K562 (cell line): ENCODE results near the gene SPDYE1. TPM values are rescaled to one million over a fixed set of nuclear protein-coding genes. Genes with fewer than 3 reads are reported as not detected.

Experiments used
- BRD4 ChIP-seq: fragments of 200-600 bp; sonication (generic); IDR thresholded peaks from 2 replicates; pipeline ENCODE4 v1.6.1; 2017; ENCODE audit warnings: inconsistent platforms
- DACH1 ChIP-seq: fragments of 450-650 bp; IDR thresholded peaks from 2 replicates; pipeline ENCODE4 v1.6.1; 2018; ENCODE audit not compliant: partially characterized antibody
- GATA2 ChIP-seq: sonication (generic); formaldehyde crosslinking; IDR thresholded peaks from 2 replicates; pipeline ENCODE4 v1.4.0; 2020; ENCODE audit warnings: mild to moderate bottlenecking, missing genetic modification reagents
- HDAC2 ChIP-seq: fragments of 450-650 bp; IDR thresholded peaks from 2 replicates; pipeline ENCODE4 v1.6.1; 2016; ENCODE audit warnings: mild to moderate bottlenecking
- ILK ChIP-seq: fragments of 450-650 bp; IDR thresholded peaks from 2 replicates; pipeline ENCODE4 v1.6.1; 2016; ENCODE audit warnings: missing genetic modification characterization, low read depth, mild to moderate bottlenecking, missing compliant biosample characterization, moderate library complexity, borderline replicate concordance
- IRF9 ChIP-seq: fragments of 450-650 bp; IDR thresholded peaks from 2 replicates; pipeline ENCODE4 v1.6.1; 2016; ENCODE audit warnings: missing biosample characterization, missing genetic modification characterization
- KAT7 ChIP-seq: sonication (generic); formaldehyde crosslinking; IDR thresholded peaks from 2 replicates; pipeline ENCODE4 v1.8.0; 2022; ENCODE audit warnings: missing genetic modification reagents, mild to moderate bottlenecking, borderline replicate concordance
- NFRKB ChIP-seq: fragments of 450-650 bp; IDR thresholded peaks from 2 replicates; pipeline ENCODE4 v1.6.1; 2016; ENCODE audit warnings: low read depth
- TAF1 ChIP-seq: IDR thresholded peaks from 2 replicates; pipeline ENCODE4 v1.6.1; 2011; ENCODE audit warnings: mild to moderate bottlenecking, low read length, moderate library complexity; ENCODE audit not compliant: insufficient read depth, control insufficient read depth, severe bottlenecking; ENCODE audit errors: extremely low read depth
- ZC3H8 ChIP-seq: fragments of 450-650 bp; IDR thresholded peaks from 2 replicates; pipeline ENCODE4 v1.6.1; 2017
- ZNF263 ChIP-seq: sonication (generic); formaldehyde crosslinking; IDR thresholded peaks from 2 replicates; pipeline ENCODE4 v1.8.0; 2022; ENCODE audit warnings: mild to moderate bottlenecking, missing genetic modification reagents, borderline replicate concordance
- ZNF668 ChIP-seq: fragments of 250-450 bp; sonication (Bioruptor Pico); IDR thresholded peaks from 2 replicates; pipeline ENCODE4 v1.8.0; 2022; ENCODE audit warnings: mild to moderate bottlenecking, inconsistent platforms
- ZNF699 ChIP-seq: fragments of 250-450 bp; sonication (Bioruptor Pico); IDR thresholded peaks from 2 replicates; pipeline ENCODE4 v1.8.0; 2021; ENCODE audit warnings: mild to moderate bottlenecking, moderate library complexity; ENCODE audit not compliant: insufficient replicate concordance
- polyA plus RNA-seq, 8 experiments: library from polyadenylated mRNA; depleted of rRNA in 4 of 8; stranded (reverse) in 5 of 8; unstranded in 3 of 8; fragments of >200 nt; fragmentation: Nextera tagmentation in 2 of 8; fragmentation: Illumina TruSeq in 1 of 8; extraction: Ambion mirVana in 2 of 8; extraction: Trizol in 1 of 8; gene quantifications; 2 replicates each; pipeline versions ENCODE4 v1.2.1 to v1.2.3, GENCODE V29; 2011 to 2014; ENCODE audit warnings: inconsistent platforms in 1 of 8, missing spikeins in 1 of 8
- total RNA-seq, 7 experiments: library from RNA; depleted of rRNA in 6 of 7; stranded (reverse); fragments of >200 nt in 6 of 7; fragmentation: Illumina TruSeq in 2 of 7; extraction: Trizol in 2 of 7; gene quantifications; 2 replicates each; pipeline versions ENCODE4 v1.2.1 to v1.2.3, GENCODE V29; 2011 to 2021; ENCODE audit warnings: low replicate concordance in 1 of 7
- TF ChIP-seq, protein P1 (sequence below): fragments of 250-450 bp; sonication (Bioruptor Pico); IDR thresholded peaks from 2 replicates; pipeline ENCODE4 v1.8.0; 2022; ENCODE audit warnings: inconsistent platforms, mild to moderate bottlenecking, moderate library complexity, borderline replicate concordance
- TF ChIP-seq, protein P2 (sequence below): sonication (generic); formaldehyde crosslinking; IDR thresholded peaks from 2 replicates; pipeline ENCODE4 v1.4.0; 2020; ENCODE audit warnings: mild to moderate bottlenecking, missing genetic modification reagents
- TF ChIP-seq, protein P3 (sequence below): fragments of 250-450 bp; sonication (Bioruptor Pico); IDR thresholded peaks from 2 replicates; pipeline ENCODE4 v1.5.0; 2021
- TF ChIP-seq, protein P4 (sequence below): fragments of 250-450 bp; sonication (Bioruptor Pico); IDR thresholded peaks from 2 replicates; pipeline ENCODE4 v1.8.0; 2022; ENCODE audit warnings: inconsistent platforms
- TF ChIP-seq, protein P5 (sequence below): fragments of 450-650 bp; formaldehyde crosslinking; IDR thresholded peaks from 2 replicates; pipeline ENCODE4 v1.4.0; 2020; ENCODE audit warnings: mild to moderate bottlenecking, moderate library complexity

The SPDYE1 gene
- total and polyA plus RNA-seq, 9 of the 15 experiments (the other 6 are each of a cell fraction or from before 2014, with no cell fraction given): 0.04 to 0.10 TPM; not detected in 7

DNA sequence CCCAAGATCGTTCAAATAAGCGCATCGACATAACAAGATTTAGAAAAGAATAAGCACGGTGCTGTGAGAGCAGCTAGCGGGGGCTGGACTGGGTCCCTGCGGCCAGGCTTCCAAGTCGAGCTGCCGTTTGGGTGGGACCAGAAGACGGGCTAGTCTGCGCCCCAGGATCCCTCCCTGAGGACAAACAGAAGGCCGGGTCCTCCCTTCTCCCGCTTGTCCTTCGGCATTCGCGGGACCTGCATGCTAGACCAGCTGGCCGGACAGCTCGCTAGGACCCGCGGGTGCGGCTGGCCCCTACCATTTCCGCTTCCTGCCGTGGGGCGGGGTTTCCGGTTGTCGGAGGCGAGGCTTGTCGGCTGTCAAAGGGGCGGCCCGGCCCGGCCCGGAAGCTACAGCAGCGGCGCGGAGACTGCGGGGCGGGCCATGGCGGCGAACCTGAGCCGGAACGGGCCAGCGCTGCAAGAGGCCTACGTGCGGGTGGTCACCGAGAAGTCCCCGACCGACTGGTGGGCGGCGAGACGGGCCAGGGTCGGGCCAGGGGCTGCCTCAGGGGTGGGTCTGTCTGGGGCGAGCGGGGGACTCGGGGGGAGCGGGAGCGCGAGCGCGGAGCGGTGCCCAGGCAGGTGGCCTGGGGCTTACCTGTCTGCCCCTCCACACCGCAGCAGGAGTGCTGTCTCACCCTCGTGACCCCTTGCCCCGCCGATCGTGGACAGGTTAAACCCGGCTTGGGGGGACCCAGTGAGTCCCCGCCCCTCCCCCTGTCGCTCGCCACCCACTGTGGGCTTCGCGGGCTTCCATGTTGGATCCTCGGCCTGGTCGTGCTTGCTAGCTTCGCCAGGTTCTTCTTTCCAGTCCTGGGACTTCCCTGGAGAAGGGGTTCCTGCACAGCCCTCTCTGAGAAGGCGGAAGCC, 46.9 kb downstream of the SPDYE1 start, which contains the start of gene DBNL (continued):
- TF ChIP-seq BRD4 (no peak), NFRKB (no peak), IRF9 (tag) (no peak), ILK (tag) (no peak), ZNF699 (CRISPR knock-in tag) (no peak), HDAC2 (0 out of 2 replicates have a peak, but pooled peaks have one; percentile 43), ZNF668 (CRISPR knock-in tag) (no peak), GATA2 (CRISPR knock-in tag) (no peak), KAT7 (CRISPR knock-in tag) (no peak), ZC3H8 (no peak), ZNF263 (CRISPR knock-in tag) (peak; percentile 22; the same call in 1 of the 2 replicates), TAF1 (peak; percentile 85), DACH1 (peak; percentile 86)
- TF ChIP-seq, protein P1, sequence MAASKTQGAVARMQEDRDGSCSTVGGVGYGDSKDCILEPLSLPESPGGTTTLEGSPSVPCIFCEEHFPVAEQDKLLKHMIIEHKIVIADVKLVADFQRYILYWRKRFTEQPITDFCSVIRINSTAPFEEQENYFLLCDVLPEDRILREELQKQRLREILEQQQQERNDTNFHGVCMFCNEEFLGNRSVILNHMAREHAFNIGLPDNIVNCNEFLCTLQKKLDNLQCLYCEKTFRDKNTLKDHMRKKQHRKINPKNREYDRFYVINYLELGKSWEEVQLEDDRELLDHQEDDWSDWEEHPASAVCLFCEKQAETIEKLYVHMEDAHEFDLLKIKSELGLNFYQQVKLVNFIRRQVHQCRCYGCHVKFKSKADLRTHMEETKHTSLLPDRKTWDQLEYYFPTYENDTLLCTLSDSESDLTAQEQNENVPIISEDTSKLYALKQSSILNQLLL: no peak
- TF ChIP-seq, protein P2, sequence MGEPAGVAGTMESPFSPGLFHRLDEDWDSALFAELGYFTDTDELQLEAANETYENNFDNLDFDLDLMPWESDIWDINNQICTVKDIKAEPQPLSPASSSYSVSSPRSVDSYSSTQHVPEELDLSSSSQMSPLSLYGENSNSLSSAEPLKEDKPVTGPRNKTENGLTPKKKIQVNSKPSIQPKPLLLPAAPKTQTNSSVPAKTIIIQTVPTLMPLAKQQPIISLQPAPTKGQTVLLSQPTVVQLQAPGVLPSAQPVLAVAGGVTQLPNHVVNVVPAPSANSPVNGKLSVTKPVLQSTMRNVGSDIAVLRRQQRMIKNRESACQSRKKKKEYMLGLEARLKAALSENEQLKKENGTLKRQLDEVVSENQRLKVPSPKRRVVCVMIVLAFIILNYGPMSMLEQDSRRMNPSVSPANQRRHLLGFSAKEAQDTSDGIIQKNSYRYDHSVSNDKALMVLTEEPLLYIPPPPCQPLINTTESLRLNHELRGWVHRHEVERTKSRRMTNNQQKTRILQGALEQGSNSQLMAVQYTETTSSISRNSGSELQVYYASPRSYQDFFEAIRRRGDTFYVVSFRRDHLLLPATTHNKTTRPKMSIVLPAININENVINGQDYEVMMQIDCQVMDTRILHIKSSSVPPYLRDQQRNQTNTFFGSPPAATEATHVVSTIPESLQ: no peak
- TF ChIP-seq, protein P3, sequence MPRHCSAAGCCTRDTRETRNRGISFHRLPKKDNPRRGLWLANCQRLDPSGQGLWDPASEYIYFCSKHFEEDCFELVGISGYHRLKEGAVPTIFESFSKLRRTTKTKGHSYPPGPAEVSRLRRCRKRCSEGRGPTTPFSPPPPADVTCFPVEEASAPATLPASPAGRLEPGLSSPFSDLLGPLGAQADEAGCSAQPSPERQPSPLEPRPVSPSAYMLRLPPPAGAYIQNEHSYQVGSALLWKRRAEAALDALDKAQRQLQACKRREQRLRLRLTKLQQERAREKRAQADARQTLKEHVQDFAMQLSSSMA (CRISPR knock-in tag): no peak
- TF ChIP-seq, protein P4, sequence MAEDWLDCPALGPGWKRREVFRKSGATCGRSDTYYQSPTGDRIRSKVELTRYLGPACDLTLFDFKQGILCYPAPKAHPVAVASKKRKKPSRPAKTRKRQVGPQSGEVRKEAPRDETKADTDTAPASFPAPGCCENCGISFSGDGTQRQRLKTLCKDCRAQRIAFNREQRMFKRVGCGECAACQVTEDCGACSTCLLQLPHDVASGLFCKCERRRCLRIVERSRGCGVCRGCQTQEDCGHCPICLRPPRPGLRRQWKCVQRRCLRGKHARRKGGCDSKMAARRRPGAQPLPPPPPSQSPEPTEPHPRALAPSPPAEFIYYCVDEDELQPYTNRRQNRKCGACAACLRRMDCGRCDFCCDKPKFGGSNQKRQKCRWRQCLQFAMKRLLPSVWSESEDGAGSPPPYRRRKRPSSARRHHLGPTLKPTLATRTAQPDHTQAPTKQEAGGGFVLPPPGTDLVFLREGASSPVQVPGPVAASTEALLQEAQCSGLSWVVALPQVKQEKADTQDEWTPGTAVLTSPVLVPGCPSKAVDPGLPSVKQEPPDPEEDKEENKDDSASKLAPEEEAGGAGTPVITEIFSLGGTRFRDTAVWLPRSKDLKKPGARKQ (CRISPR knock-in tag): no peak
- TF ChIP-seq, protein P5, sequence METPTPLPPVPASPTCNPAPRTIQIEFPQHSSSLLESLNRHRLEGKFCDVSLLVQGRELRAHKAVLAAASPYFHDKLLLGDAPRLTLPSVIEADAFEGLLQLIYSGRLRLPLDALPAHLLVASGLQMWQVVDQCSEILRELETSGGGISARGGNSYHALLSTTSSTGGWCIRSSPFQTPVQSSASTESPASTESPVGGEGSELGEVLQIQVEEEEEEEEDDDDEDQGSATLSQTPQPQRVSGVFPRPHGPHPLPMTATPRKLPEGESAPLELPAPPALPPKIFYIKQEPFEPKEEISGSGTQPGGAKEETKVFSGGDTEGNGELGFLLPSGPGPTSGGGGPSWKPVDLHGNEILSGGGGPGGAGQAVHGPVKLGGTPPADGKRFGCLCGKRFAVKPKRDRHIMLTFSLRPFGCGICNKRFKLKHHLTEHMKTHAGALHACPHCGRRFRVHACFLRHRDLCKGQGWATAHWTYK (CRISPR knock-in tag): peak; percentile 40; the same call in 1 of the 2 replicates
